HepG2 (cell line): ENCODE measurements around the gene DAZAP1. TPM values are rescaled to one million over a fixed set of nuclear protein-coding genes. Genes with fewer than 3 reads are reported as not detected.

Source experiments
- ATRX ChIP-seq: sonication (generic); formaldehyde crosslinking; IDR thresholded peaks from 2 replicates; pipeline ENCODE4 v1.4.0; 2020; ENCODE audit warnings: missing genetic modification reagents, borderline replicate concordance
- BCL6 ChIP-seq: IDR thresholded peaks from 2 replicates; pipeline ENCODE4 v1.6.1; 2016; ENCODE audit warnings: missing genetic modification reagents, missing compliant biosample characterization
- DMAP1 ChIP-seq: IDR thresholded peaks from 2 replicates; pipeline ENCODE4 v1.6.1; 2016
- FOSL1 ChIP-seq: sonication (generic); formaldehyde crosslinking; IDR thresholded peaks from 2 replicates; pipeline ENCODE4 v1.9.0; 2021; ENCODE audit warnings: missing genetic modification reagents, borderline replicate concordance
- HOXA3 ChIP-seq: sonication (generic); formaldehyde crosslinking; IDR thresholded peaks from 2 replicates; pipeline ENCODE4 v1.5.0; 2020; ENCODE audit warnings: missing genetic modification reagents
- IRX3 ChIP-seq: sonication (generic); formaldehyde crosslinking; IDR thresholded peaks from 2 replicates; pipeline ENCODE4 v1.8.1; 2023; ENCODE audit warnings: mild to moderate bottlenecking, low read depth, missing genetic modification reagents, borderline replicate concordance
- KIAA2018 ChIP-seq: sonication (generic); formaldehyde crosslinking; IDR thresholded peaks from 2 replicates; pipeline ENCODE4 v1.5.0; 2020; ENCODE audit warnings: mild to moderate bottlenecking, missing genetic modification reagents, borderline replicate concordance
- RXRA ChIP-seq: sonication (generic); formaldehyde crosslinking; IDR thresholded peaks from 2 replicates; pipeline ENCODE4 v1.5.1; 2020; ENCODE audit warnings: missing genetic modification reagents
- TBP ChIP-seq: sonication (generic); formaldehyde crosslinking; IDR thresholded peaks from 2 replicates; pipeline ENCODE4 v1.5.0; 2020; ENCODE audit warnings: missing genetic modification reagents
- TFE3 ChIP-seq: IDR thresholded peaks from 2 replicates; pipeline ENCODE4 v1.6.1; 2016
- ZBTB33 ChIP-seq: sonication (generic); formaldehyde crosslinking; IDR thresholded peaks from 2 replicates; pipeline ENCODE4 v1.4.0; 2020; ENCODE audit warnings: missing genetic modification reagents
- ZBTB38 ChIP-seq: sonication (generic); formaldehyde crosslinking; IDR thresholded peaks from 2 replicates; pipeline ENCODE4 v1.5.1; 2020; ENCODE audit warnings: mild to moderate bottlenecking, missing genetic modification reagents
- ZFP62 ChIP-seq: sonication (generic); formaldehyde crosslinking; IDR thresholded peaks from 2 replicates; pipeline ENCODE4 v1.4.0; 2020; ENCODE audit warnings: missing genetic modification reagents
- ZKSCAN1 ChIP-seq: fragments of 150-350 bp; IDR thresholded peaks from 2 replicates; pipeline ENCODE4 v1.6.1; 2014; ENCODE audit warnings: low read length
- ZNF143 ChIP-seq: sonication (generic); formaldehyde crosslinking; IDR thresholded peaks from 2 replicates; pipeline ENCODE4 v1.4.0; 2020; ENCODE audit warnings: missing genetic modification reagents
- ZNF264 ChIP-seq: sonication (generic); formaldehyde crosslinking; IDR thresholded peaks from 2 replicates; pipeline ENCODE4 v1.4.0; 2020; ENCODE audit warnings: missing genetic modification reagents
- ZNF282 ChIP-seq: fragments of 450-650 bp; IDR thresholded peaks from 2 replicates; pipeline ENCODE4 v1.6.1; 2018; ENCODE audit not compliant: partially characterized antibody
- ZNF446 ChIP-seq: sonication (generic); formaldehyde crosslinking; IDR thresholded peaks from 2 replicates; pipeline ENCODE4 v1.5.0; 2020; ENCODE audit warnings: mild to moderate bottlenecking, missing genetic modification reagents
- ZNF558 ChIP-seq: sonication (generic); formaldehyde crosslinking; IDR thresholded peaks from 2 replicates; pipeline ENCODE4 v1.9.0; 2022; ENCODE audit warnings: mild to moderate bottlenecking, missing genetic modification reagents, borderline replicate concordance
- ZNF709 ChIP-seq: sonication (generic); formaldehyde crosslinking; IDR thresholded peaks from 2 replicates; pipeline ENCODE4 v1.5.0; 2020; ENCODE audit warnings: mild to moderate bottlenecking, missing genetic modification reagents
- polyA plus RNA-seq, 8 experiments: library from polyadenylated mRNA; depleted of rRNA in 3 of 8; stranded (reverse) in 7 of 8; unstranded in 1 of 8; fragments of >200 nt; fragmentation: Illumina TruSeq in 4 of 8; extraction: Trizol in 4 of 8; gene quantifications; 2 replicates each; pipeline versions ENCODE4 v1.2.1 to v1.2.3, GENCODE V29; 2011 to 2016; ENCODE audit warnings: low read depth in 4 of 8, missing spikeins in 1 of 8, mixed read lengths in 1 of 8; ENCODE audit not compliant: insufficient read depth in 1 of 8
- total RNA-seq, 5 experiments: library from RNA; depleted of rRNA; stranded (reverse); fragments of >200 nt; fragmentation: Illumina TruSeq; extraction: Trizol; gene quantifications; 2 replicates each; pipeline ENCODE4 v1.2.3, GENCODE V29; 2016; ENCODE audit warnings: low read depth in 1 of 5

DAZAP1 gene
- total and polyA plus RNA-seq, 2 of the 13 experiments (the other 11 are each of a cell fraction or from before 2014, with no cell fraction given), result 63.3 to 79.2 TPM

- TF ChIP-seq ZBTB33 (peak; percentile 96), FOSL1 (no peak), ZNF558 (CRISPR knock-in tag) (no peak), IRX3 (CRISPR knock-in tag) (no peak), ZNF264 (no peak), DMAP1 (CRISPR knock-in tag) (no peak), ZBTB38 (CRISPR knock-in tag) (peak; percentile 30; the same call in 1 of the 2 replicates), KIAA2018 (CRISPR knock-in tag) (no peak), ZNF282 (no peak), ZNF709 (CRISPR knock-in tag) (no peak), HOXA3 (CRISPR knock-in tag) (peak; percentile 38; the same call in 1 of the 2 replicates), ZFP62 (no peak), ZNF446 (CRISPR knock-in tag) (no peak), TBP (CRISPR knock-in tag) (no peak), RXRA (CRISPR knock-in tag) (no peak), BCL6 (CRISPR knock-in tag) (no peak), ZKSCAN1 (no peak), ATRX (CRISPR knock-in tag) (no peak), TFE3 (no peak), ZNF143 (CRISPR knock-in tag) (no peak)
Measured at GRCh38 chr19:1465191-1466016, 58.0 kb downstream of the DAZAP1 start (continued).
